Spleen (tissue), 7 donors: ENCODE results near the gene KLHL26.

Experiments used
- POLR2A ChIP-seq, 3 donors: fragments of 450-650 bp; IDR thresholded peaks; one replicate each; pipeline ENCODE4 v1.5.1; 2017; ENCODE audit warnings: antibody characterized with exemption in 3 of 3, mild to moderate bottlenecking in 1 of 3
- POLR2AphosphoS5 ChIP-seq, 3 donors: sonication (generic); formaldehyde crosslinking; IDR thresholded peaks; one replicate each; pipeline ENCODE4 v1.5.1; 2017; ENCODE audit warnings: antibody characterized with exemption in 3 of 3
- TF ChIP-seq, protein P1 (sequence below), 11 experiments: fragments of 200-600 bp in 7 of 11; fragments of 450-650 bp in 4 of 11; sonication (generic) in 4 of 11; IDR thresholded peaks in 8 of 11; conservative IDR thresholded peaks in 3 of 11; 1 replicate in 7 of 11; 2 replicates in 4 of 11; pipeline versions ENCODE4 v1.4.0 to v1.8.0; 2016 to 2021; ENCODE audit warnings: antibody characterized with exemption in 11 of 11, inconsistent platforms in 4 of 11, mild to moderate bottlenecking in 1 of 11
- donor health status: DM: no; HTN: no; CAD: no; lungs with moderate emphysema.
- donor health status: DM: no; HTN: no; CAD: no.
- donor health status: DM: no; HTN: no; CAD: no.

DNA sequence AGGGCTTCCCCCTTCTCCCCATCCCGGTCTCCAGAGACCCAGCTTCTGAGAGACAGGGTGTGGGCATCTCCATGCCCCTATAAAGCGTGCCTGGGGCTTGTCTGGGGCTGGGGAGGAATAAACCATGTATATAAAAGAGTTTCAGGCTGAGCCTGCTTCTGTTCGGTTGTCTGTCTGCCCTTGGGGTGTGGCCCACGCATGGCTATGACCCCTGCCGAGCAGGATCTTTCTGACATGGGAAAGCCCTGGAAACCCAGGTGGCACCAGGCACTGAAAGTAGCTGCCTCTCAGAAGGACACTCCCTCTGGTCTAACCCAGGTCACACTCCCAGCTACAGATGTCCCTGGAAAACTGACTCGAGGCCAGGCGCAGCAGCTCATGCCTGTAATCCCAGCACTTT, 15.9 kb upstream of the KLHL26 start:
- TF ChIP-seq, protein P1, sequence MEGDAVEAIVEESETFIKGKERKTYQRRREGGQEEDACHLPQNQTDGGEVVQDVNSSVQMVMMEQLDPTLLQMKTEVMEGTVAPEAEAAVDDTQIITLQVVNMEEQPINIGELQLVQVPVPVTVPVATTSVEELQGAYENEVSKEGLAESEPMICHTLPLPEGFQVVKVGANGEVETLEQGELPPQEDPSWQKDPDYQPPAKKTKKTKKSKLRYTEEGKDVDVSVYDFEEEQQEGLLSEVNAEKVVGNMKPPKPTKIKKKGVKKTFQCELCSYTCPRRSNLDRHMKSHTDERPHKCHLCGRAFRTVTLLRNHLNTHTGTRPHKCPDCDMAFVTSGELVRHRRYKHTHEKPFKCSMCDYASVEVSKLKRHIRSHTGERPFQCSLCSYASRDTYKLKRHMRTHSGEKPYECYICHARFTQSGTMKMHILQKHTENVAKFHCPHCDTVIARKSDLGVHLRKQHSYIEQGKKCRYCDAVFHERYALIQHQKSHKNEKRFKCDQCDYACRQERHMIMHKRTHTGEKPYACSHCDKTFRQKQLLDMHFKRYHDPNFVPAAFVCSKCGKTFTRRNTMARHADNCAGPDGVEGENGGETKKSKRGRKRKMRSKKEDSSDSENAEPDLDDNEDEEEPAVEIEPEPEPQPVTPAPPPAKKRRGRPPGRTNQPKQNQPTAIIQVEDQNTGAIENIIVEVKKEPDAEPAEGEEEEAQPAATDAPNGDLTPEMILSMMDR (IDR thresholded peaks at IDR 0.05 in 8 of 11, conservative IDR thresholded peaks at IDR 0.05 in 3 of 11): no peak
- TF ChIP-seq POLR2A (IDR thresholded peaks at IDR 0.05) (no peak), POLR2AphosphoS5 (IDR thresholded peaks at IDR 0.05) (no peak)
